HL-60 (cell line): ENCODE data around the gene SELENOW.

ENCODE experiments used
- CTCF ChIP-seq: IDR thresholded peaks from one replicate; pipeline ENCODE4 v1.5.1; 2011; ENCODE audit warnings: low read length, control low read depth, inconsistent platforms; ENCODE audit not compliant: insufficient read depth
- GABPA ChIP-seq: IDR thresholded peaks from 2 replicates; pipeline ENCODE4 v1.6.1; 2012; ENCODE audit warnings: low read depth
- POLR2AphosphoS5 ChIP-seq: IDR thresholded peaks from 2 replicates; pipeline ENCODE4 v1.6.1; 2012; ENCODE audit warnings: low read depth
- REST ChIP-seq: IDR thresholded peaks from 2 replicates; pipeline ENCODE4 v1.6.1; 2012; ENCODE audit warnings: low read depth; ENCODE audit not compliant: insufficient replicate concordance

- TF ChIP-seq CTCF (no peak), POLR2AphosphoS5 (no peak), REST (no peak), GABPA (no peak)
Measured at GRCh38 chr19:47779524-47780214, 1.2 kb downstream of the SELENOW start.
